SK-N-MC (cell line): ENCODE data around the gene AFAP1.

ENCODE experiments used
- EZH2 ChIP-seq: fragments of 200-600 bp; sonication (generic); IDR thresholded peaks from one replicate; pipeline ENCODE4 v1.6.1; 2017; ENCODE audit warnings: antibody characterized with exemption
- POLR2AphosphoS5 ChIP-seq: IDR thresholded peaks from 2 replicates; pipeline ENCODE4 v1.6.1; 2012; ENCODE audit warnings: mild to moderate bottlenecking, low read depth, low read length, borderline replicate concordance

GRCh38 chr4:7912826-7913225, 26.8 kb downstream of the AFAP1 start:
- TF ChIP-seq EZH2 (no peak), POLR2AphosphoS5 (no peak)
